DND-41 (cell line): ENCODE results near the gene STX1B.

ENCODE experiments used
- ATAC-seq: fragments of 200-7000 bp; cut with Tn5 transposase; 3 replicates; pipeline ENCODE4 v1.9.1; 2021; ENCODE audit warnings: low read depth; ENCODE audit not compliant: insufficient read depth
- DNase-seq: peaks from one replicate; pipeline ENCODE4 v3.0.0-alpha.2; 2020
- H2AFZ ChIP-seq: 2 replicates; pipeline ENCODE4 v1.6.0; 2012; ENCODE audit warnings: low read depth, low read length
- H3K27ac ChIP-seq: 2 replicates; pipeline ENCODE4 v1.5.1; 2012; ENCODE audit warnings: low read length, inconsistent platforms
- H3K27me3 ChIP-seq: fragments of 200-600 bp; sonication (generic); 2 replicates; pipeline ENCODE4 v1.6.0; 2012; ENCODE audit warnings: low read length, mild to moderate bottlenecking, inconsistent platforms; ENCODE audit not compliant: insufficient read depth, poor library complexity
- H3K36me3 ChIP-seq: 2 replicates; pipeline ENCODE4 v1.5.1; 2012; ENCODE audit warnings: low read length, inconsistent platforms; ENCODE audit not compliant: insufficient read depth
- H3K4me1 ChIP-seq: 2 replicates; pipeline ENCODE4 v1.5.1; 2012; ENCODE audit warnings: mild to moderate bottlenecking, low read length; ENCODE audit not compliant: insufficient read depth
- H3K4me2 ChIP-seq: 2 replicates; pipeline ENCODE4 v1.6.0; 2012; ENCODE audit warnings: mild to moderate bottlenecking, moderate library complexity, low read length, inconsistent platforms; ENCODE audit not compliant: insufficient read depth
- H3K4me3 ChIP-seq, 2 experiments: fragments of 200-600 bp in 1 of 2; shearing (Covaris generic) in 1 of 2; 2 replicates each; pipeline ENCODE4 v1.5.1; 2012 to 2016; ENCODE audit warnings: inconsistent platforms in 2 of 2, low read length in 2 of 2, mild to moderate bottlenecking in 2 of 2, low read depth in 1 of 2, moderate library complexity in 1 of 2
- H3K79me2 ChIP-seq: 2 replicates; pipeline ENCODE4 v1.6.0; 2012; ENCODE audit warnings: low read length, inconsistent platforms; ENCODE audit not compliant: insufficient read depth
- H3K9ac ChIP-seq: 2 replicates; pipeline ENCODE4 v1.6.0; 2012; ENCODE audit warnings: low read depth, mild to moderate bottlenecking, inconsistent platforms, low read length, moderate library complexity
- H3K9me3 ChIP-seq: 2 replicates; pipeline ENCODE4 v1.5.1; 2012; ENCODE audit warnings: low read length, moderate library complexity, mild to moderate bottlenecking, inconsistent platforms; ENCODE audit not compliant: insufficient read depth, severe bottlenecking
- H4K20me1 ChIP-seq: 2 replicates; pipeline ENCODE4 v1.6.0; 2012; ENCODE audit warnings: low read length; ENCODE audit not compliant: insufficient read depth
- CTCF ChIP-seq: IDR thresholded peaks from 2 replicates; pipeline ENCODE4 v1.5.1; 2012; ENCODE audit warnings: borderline replicate concordance, low read length, moderate library complexity, mild to moderate bottlenecking; ENCODE audit not compliant: poor library complexity, severe bottlenecking; ENCODE audit errors: extremely low read depth
- EZH2 ChIP-seq: IDR thresholded peaks from 3 replicates; pipeline ENCODE4 v1.6.1; 2012; ENCODE audit warnings: borderline replicate concordance, low read depth, mild to moderate bottlenecking, moderate library complexity, low read length, inconsistent platforms; ENCODE audit not compliant: severe bottlenecking

Gene STX1B

GRCh38 chr16:31008149-31008548, 2.3 kb downstream of the STX1B start:
- Histone ChIP-seq H3K79me2 (no peaks in the 10 kb centered on the region), H3K36me3 (no peaks in the 10 kb centered on the region), H3K9me3 (no peaks in the 10 kb centered on the region), H3K4me3 (no peak overlapping the region), H3K4me2 (no peak overlapping the region), H3K27ac (no peak overlapping the region), H3K27me3 (peaks cover 23% of the 10 kb centered on the region), H4K20me1 (peaks cover 4% of the 10 kb centered on the region; the same call in 1 of the 2 replicates), H2AFZ (no peak overlapping the region), H3K9ac (no peak overlapping the region), H3K4me1 (no peaks in the 10 kb centered on the region)
- no peak for ATAC-seq
- DNase-seq: no peak
- no peak for TF ChIP-seq EZH2
- no peak for TF ChIP-seq CTCF

- Histone ChIP-seq H3K4me2 (no peak overlapping the region), H3K4me1 (no peaks in the 10 kb centered on the region), H3K9me3 (no peaks in the 10 kb centered on the region), H4K20me1 (peaks cover 4% of the 10 kb centered on the region; the same call in 1 of the 2 replicates), H3K36me3 (no peaks in the 10 kb centered on the region), H3K4me3 (no peak overlapping the region), H3K27ac (no peak overlapping the region), H3K79me2 (no peaks in the 10 kb centered on the region), H3K27me3 (peaks cover 23% of the 10 kb centered on the region), H3K9ac (no peak overlapping the region), H2AFZ (no peak overlapping the region)
- ATAC-seq: no peak
- TF ChIP-seq EZH2: no peak
- TF ChIP-seq CTCF: no peak
- no peak for DNase-seq
Observed at GRCh38 chr16:31007684-31008083, 2.8 kb downstream of the STX1B start.

- no peaks in the 10 kb centered on the region for H3K4me1 ChIP-seq
- H3K36me3 ChIP-seq: no peaks in the 10 kb centered on the region
- H3K9ac ChIP-seq: no peak overlapping the region
- H3K4me3 ChIP-seq: no peak overlapping the region
- no peak for TF ChIP-seq CTCF
- no peak for TF ChIP-seq EZH2
- H3K27me3 ChIP-seq: peaks cover 23% of the 10 kb centered on the region
- H3K79me2 ChIP-seq: no peaks in the 10 kb centered on the region
- H2AFZ ChIP-seq: no peak overlapping the region
- DNase-seq: no peak
- ATAC-seq: no peak
- H3K4me2 ChIP-seq: no peak overlapping the region
- H3K27ac ChIP-seq: no peak overlapping the region
- no peaks in the 10 kb centered on the region for H3K9me3 ChIP-seq
- H4K20me1 ChIP-seq: peaks cover 4% of the 10 kb centered on the region; the same call in 1 of the 2 replicates
Observed at GRCh38 chr16:31006589-31006988, 3.8 kb downstream of the STX1B start.

- ATAC-seq: no peak
- no peaks in the 10 kb centered on the region for H3K9me3 ChIP-seq
- H3K9ac ChIP-seq: no peak overlapping the region
- no peak overlapping the region for H3K4me2 ChIP-seq
- H3K79me2 ChIP-seq: no peaks in the 10 kb centered on the region
- H3K4me1 ChIP-seq: no peaks in the 10 kb centered on the region
- peaks cover 23% of the 10 kb centered on the region for H3K27me3 ChIP-seq
- H3K36me3 ChIP-seq: no peaks in the 10 kb centered on the region
- H2AFZ ChIP-seq: no peak overlapping the region
- peaks cover 4% of the 10 kb centered on the region; the same call in 1 of the 2 replicates for H4K20me1 ChIP-seq
- H3K4me3 ChIP-seq: no peak overlapping the region
- no peak overlapping the region for H3K27ac ChIP-seq
- DNase-seq: no peak
- no peak for TF ChIP-seq CTCF
- TF ChIP-seq EZH2: no peak
Observed at GRCh38 chr16:31006086-31006385, 4.4 kb downstream of the STX1B start.
